Loucy (cell line): ENCODE measurements around the gene MACROD2.

Experiments used
- H2AFZ ChIP-seq: fragments of 200-600 bp; sonication (generic); 2 replicates; pipeline ENCODE4 v1.6.0; 2016; ENCODE audit warnings: antibody characterized with exemption, mild to moderate bottlenecking, low read length, moderate library complexity
- H3F3A ChIP-seq: fragments of 200-600 bp; 2 replicates; pipeline ENCODE4 v1.6.0; 2016; ENCODE audit warnings: antibody characterized with exemption, low read depth, mild to moderate bottlenecking
- H3K27me3 ChIP-seq: fragments of 200-600 bp; sonication (generic); 2 replicates; pipeline ENCODE4 v1.6.1; 2014; ENCODE audit warnings: low read length, mild to moderate bottlenecking; ENCODE audit not compliant: insufficient read depth, poor library complexity, severe bottlenecking
- H3K36me3 ChIP-seq: fragments of 200-600 bp; sonication (generic); 2 replicates; pipeline ENCODE4 v1.6.1; 2016; ENCODE audit warnings: low read length; ENCODE audit not compliant: insufficient read depth
- H3K4me1 ChIP-seq: fragments of 200-600 bp; sonication (generic); 2 replicates; pipeline ENCODE4 v1.5.1; 2014; ENCODE audit warnings: low read length, mild to moderate bottlenecking; ENCODE audit not compliant: insufficient read depth, poor library complexity, severe bottlenecking
- H3K4me2 ChIP-seq: fragments of 200-600 bp; sonication (generic); 2 replicates; pipeline ENCODE4 v1.6.0; 2014; ENCODE audit warnings: antibody characterized with exemption, low read length, low read depth, mild to moderate bottlenecking; ENCODE audit not compliant: poor library complexity, severe bottlenecking
- H3K4me3 ChIP-seq: fragments of 200-600 bp; sonication (generic); 2 replicates; pipeline ENCODE4 v1.5.1; 2014; ENCODE audit warnings: low read length, mild to moderate bottlenecking, mixed read lengths; ENCODE audit not compliant: poor library complexity, severe bottlenecking
- H3K79me2 ChIP-seq: fragments of 200-600 bp; sonication (generic); 2 replicates; pipeline ENCODE4 v1.6.1; 2014; ENCODE audit warnings: low read length; ENCODE audit not compliant: insufficient read depth
- H3K9ac ChIP-seq: fragments of 200-600 bp; sonication (generic); 2 replicates; pipeline ENCODE4 v1.6.0; 2014; ENCODE audit warnings: mild to moderate bottlenecking, low read depth, low read length, moderate library complexity; ENCODE audit not compliant: poor library complexity, severe bottlenecking
- H3K9me2 ChIP-seq: fragments of 200-600 bp; sonication (generic); replicated peaks from 2 replicates; pipeline ENCODE4 v1.6.1; 2016; ENCODE audit warnings: low read depth, low read length, mixed read lengths
- H3K9me3 ChIP-seq: fragments of 200-600 bp; sonication (generic); 2 replicates; pipeline ENCODE4 v1.6.1; 2014; ENCODE audit warnings: mild to moderate bottlenecking, antibody characterized with exemption, low read length, low read depth; ENCODE audit not compliant: insufficient read depth
- H4K20me1 ChIP-seq: fragments of 200-600 bp; sonication (generic); 2 replicates; pipeline ENCODE4 v1.6.0; 2014; ENCODE audit warnings: antibody characterized with exemption, low read length, mild to moderate bottlenecking; ENCODE audit not compliant: insufficient read depth, poor library complexity, severe bottlenecking
- EZH2phosphoT487 ChIP-seq: fragments of 200-600 bp; IDR thresholded peaks from 2 replicates; pipeline ENCODE4 v1.6.1; 2018; ENCODE audit warnings: antibody characterized with exemption, mild to moderate bottlenecking, moderate library complexity, borderline replicate concordance
- TF ChIP-seq, protein P1 (sequence below): fragments of 200-600 bp; sonication (generic); conservative IDR thresholded peaks from 2 replicates; pipeline ENCODE4 v1.5.1; 2014; ENCODE audit warnings: mild to moderate bottlenecking, antibody characterized with exemption, low read length

Gene MACROD2

DNA sequence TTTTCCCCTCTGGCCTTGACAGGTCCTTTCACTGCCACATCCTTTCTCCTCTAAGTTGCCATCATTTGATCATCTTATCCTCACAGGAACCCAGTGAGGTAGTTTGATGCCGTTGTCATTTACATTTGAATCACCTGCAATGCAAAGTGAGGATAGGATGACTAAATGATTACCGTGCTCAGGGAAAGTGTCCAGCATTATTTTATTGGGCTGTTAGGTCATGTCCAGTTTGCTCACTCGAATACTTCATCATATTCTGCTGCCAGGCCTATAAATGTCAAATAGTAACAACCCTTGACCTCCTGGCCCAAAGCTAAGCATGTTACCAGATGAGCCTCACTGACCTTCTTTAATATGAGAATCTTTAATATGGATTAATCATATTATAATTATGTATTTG lies 1410.8 kb downstream of the MACROD2 start:
- no peak overlapping the region for H3K9ac ChIP-seq
- H2AFZ ChIP-seq, result no peak overlapping the region
- no peak overlapping the region for H3K4me2 ChIP-seq
- no peaks in the 10 kb centered on the region for H3K4me1 ChIP-seq
- H3K9me3 ChIP-seq, result 0 out of 2 replicates have a peak, but pooled peaks cover 3% of the 10 kb centered on the region
- no peaks in the 10 kb centered on the region for H3K9me2 ChIP-seq
- H3K36me3 ChIP-seq, result no peaks in the 10 kb centered on the region
- H3F3A ChIP-seq, result no peaks in the 10 kb centered on the region
- TF ChIP-seq, protein P1, sequence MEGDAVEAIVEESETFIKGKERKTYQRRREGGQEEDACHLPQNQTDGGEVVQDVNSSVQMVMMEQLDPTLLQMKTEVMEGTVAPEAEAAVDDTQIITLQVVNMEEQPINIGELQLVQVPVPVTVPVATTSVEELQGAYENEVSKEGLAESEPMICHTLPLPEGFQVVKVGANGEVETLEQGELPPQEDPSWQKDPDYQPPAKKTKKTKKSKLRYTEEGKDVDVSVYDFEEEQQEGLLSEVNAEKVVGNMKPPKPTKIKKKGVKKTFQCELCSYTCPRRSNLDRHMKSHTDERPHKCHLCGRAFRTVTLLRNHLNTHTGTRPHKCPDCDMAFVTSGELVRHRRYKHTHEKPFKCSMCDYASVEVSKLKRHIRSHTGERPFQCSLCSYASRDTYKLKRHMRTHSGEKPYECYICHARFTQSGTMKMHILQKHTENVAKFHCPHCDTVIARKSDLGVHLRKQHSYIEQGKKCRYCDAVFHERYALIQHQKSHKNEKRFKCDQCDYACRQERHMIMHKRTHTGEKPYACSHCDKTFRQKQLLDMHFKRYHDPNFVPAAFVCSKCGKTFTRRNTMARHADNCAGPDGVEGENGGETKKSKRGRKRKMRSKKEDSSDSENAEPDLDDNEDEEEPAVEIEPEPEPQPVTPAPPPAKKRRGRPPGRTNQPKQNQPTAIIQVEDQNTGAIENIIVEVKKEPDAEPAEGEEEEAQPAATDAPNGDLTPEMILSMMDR, result no peak
- H3K27me3 ChIP-seq, result no peaks in the 10 kb centered on the region
- H3K79me2 ChIP-seq, result no peaks in the 10 kb centered on the region
- H4K20me1 ChIP-seq, result no peaks in the 10 kb centered on the region
- H3K4me3 ChIP-seq, result no peak overlapping the region

DNA sequence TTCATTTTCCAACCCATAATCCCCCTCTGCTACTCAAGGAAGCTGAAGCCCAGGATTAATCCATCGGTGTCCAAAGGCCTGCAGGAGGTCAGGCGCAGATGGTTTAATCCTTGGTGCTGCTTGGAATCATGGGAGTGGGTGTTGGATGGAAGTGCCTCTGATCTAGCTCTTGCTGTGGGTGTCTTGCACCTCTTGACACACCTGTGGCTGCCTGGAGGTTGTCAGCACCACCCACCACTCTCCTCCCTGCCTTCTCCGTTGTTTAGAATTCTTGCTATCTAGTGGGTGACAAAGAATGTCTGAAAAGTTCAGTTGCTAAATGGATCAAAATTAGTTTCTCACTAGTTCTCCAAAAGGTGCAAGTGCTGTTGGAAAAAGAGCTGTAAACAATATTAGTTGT lies 1416.5 kb downstream of the MACROD2 start:
- no peaks in the 10 kb centered on the region for H3F3A ChIP-seq
- TF ChIP-seq, protein P1, result no peak
- TF ChIP-seq EZH2phosphoT487, result no peak
- H3K79me2 ChIP-seq, result no peaks in the 10 kb centered on the region
- H3K9me3 ChIP-seq, result 0 out of 2 replicates have a peak, but pooled peaks cover under 1% of the 10 kb centered on the region
- H3K27me3 ChIP-seq, result no peaks in the 10 kb centered on the region
- no peaks in the 10 kb centered on the region for H3K4me1 ChIP-seq
- no peak overlapping the region for H3K9ac ChIP-seq
- H3K36me3 ChIP-seq, result no peaks in the 10 kb centered on the region
- H3K4me3 ChIP-seq, result no peak overlapping the region
- H3K4me2 ChIP-seq, result no peak overlapping the region
- no peaks in the 10 kb centered on the region for H3K9me2 ChIP-seq
- no peaks in the 10 kb centered on the region for H4K20me1 ChIP-seq
- no peak overlapping the region for H2AFZ ChIP-seq

DNA sequence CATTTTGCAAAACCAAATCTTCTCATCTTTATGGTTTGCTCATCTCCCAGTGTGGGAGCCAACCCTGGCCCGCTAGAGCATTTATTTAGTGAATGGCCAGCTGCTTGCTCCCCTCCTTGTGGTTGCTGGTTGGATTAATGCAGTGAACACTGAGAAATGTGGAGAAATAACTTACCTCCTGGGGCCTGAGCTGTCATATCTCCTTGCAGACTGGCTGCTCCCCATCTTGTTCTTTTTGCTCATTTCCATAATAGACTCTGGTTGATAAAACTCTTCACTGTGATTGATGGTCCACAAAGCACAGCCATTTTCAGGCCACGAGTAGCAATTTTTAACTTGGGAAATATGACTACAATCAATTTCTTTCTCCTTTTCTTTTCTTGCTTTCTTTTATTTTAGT lies 1420.6 kb downstream of the MACROD2 start:
- no peaks in the 10 kb centered on the region for H3K79me2 ChIP-seq
- no peaks in the 10 kb centered on the region for H3K9me3 ChIP-seq
- H3K36me3 ChIP-seq, result no peaks in the 10 kb centered on the region
- TF ChIP-seq, protein P1, result no peak
- no peak for TF ChIP-seq EZH2phosphoT487
- no peak overlapping the region for H3K9ac ChIP-seq
- H3F3A ChIP-seq, result no peaks in the 10 kb centered on the region
- H2AFZ ChIP-seq, result no peak overlapping the region
- H3K27me3 ChIP-seq, result no peaks in the 10 kb centered on the region
- no peaks in the 10 kb centered on the region for H4K20me1 ChIP-seq
- H3K4me1 ChIP-seq, result no peaks in the 10 kb centered on the region
- H3K9me2 ChIP-seq, result no peaks in the 10 kb centered on the region
- H3K4me2 ChIP-seq, result no peak overlapping the region
- no peak overlapping the region for H3K4me3 ChIP-seq
